ENCODE results near the gene CALM1.
"Not testable (repeated sequence)": the region's sequence is repeated elsewhere in the genome, so short reads cannot be mapped to it uniquely, and the experiment has no call there.

Gene CALM1

GRCh38 chr14:90388982-90389381 is 7.8 kb upstream of the CALM1 start:
- no peak for DNase-seq
- H3K4me2 ChIP-seq (ENCODE audit: low read length): no peak overlapping the region
- H2BK120ac ChIP-seq (ENCODE audit: insufficient read depth, low read length, poor library complexity): no peak overlapping the region
- H3K27ac ChIP-seq (ENCODE audit: low read depth, low read length): no peak overlapping the region
- no peak overlapping the region for H4K91ac ChIP-seq (ENCODE audit: low read depth, low read length)
- peaks cover 2 to 3% of the 10 kb centered on the region in 2 experiments for H3K4me1 ChIP-seq (ENCODE audit: control insufficient read depth in 1 of 2, insufficient read depth in 2 of 2, low read length in 2 of 2)
- no peak overlapping the region for H3K23ac ChIP-seq (ENCODE audit: low read length)
- WGBS (ENCODE audit: extremely low coverage, insufficient coverage, insufficient read length): no CpG with 5 or more reads among the region's 1 CpG
- no peak overlapping the region for H2BK5ac ChIP-seq (ENCODE audit: low read depth, low read length, poor library complexity)
- no peak overlapping the region for H3K4ac ChIP-seq (ENCODE audit: low read depth, low read length)
- no peak overlapping the region for H4K8ac ChIP-seq (ENCODE audit: low read depth, low read length)
- H2AK5ac ChIP-seq (ENCODE audit: low read length): no peak overlapping the region
- H2AFZ ChIP-seq (ENCODE audit: insufficient read depth, low read length, poor library complexity): no peak overlapping the region
- H4K12ac ChIP-seq (ENCODE audit: low read depth, low read length): no peak overlapping the region
- no peak overlapping the region for H3K4me3 ChIP-seq (ENCODE audit: low read depth, low read length)
- no peaks in the 10 kb centered on the region for H3K9me3 ChIP-seq (ENCODE audit: insufficient read depth, low read depth, low read length)
- H3K18ac ChIP-seq (ENCODE audit: low read length): no peak overlapping the region
- no peaks in the 10 kb centered on the region for H3K27me3 ChIP-seq (ENCODE audit: insufficient read depth, low read length)
- H2BK12ac ChIP-seq (ENCODE audit: low read length): no peak overlapping the region
- peaks cover 1% of the 10 kb centered on the region for H3K79me2 ChIP-seq (ENCODE audit: control insufficient read depth, insufficient read depth, low read length, poor library complexity)
- H3K36me3 ChIP-seq (ENCODE audit: control insufficient read depth in 1 of 2, insufficient read depth in 2 of 2, low read length in 2 of 2): no peaks in the 10 kb centered on the region
- H3K14ac ChIP-seq (ENCODE audit: low read length): no peak overlapping the region
- H3K79me1 ChIP-seq (ENCODE audit: low read length): peaks cover 1% of the 10 kb centered on the region
- no peak overlapping the region for H3K9ac ChIP-seq (ENCODE audit: low read length)

- H3K4me2 ChIP-seq (ENCODE audit: low read length): no peak overlapping the region
- H3K23ac ChIP-seq (ENCODE audit: low read length): no peak overlapping the region
- H3K9me3 ChIP-seq (ENCODE audit: insufficient read depth, low read depth, low read length): no peaks in the 10 kb centered on the region
- H2BK5ac ChIP-seq (ENCODE audit: low read depth, low read length, poor library complexity): no peak overlapping the region
- H3K4ac ChIP-seq (ENCODE audit: low read depth, low read length): no peak overlapping the region
- H2AK5ac ChIP-seq (ENCODE audit: low read length): no peak overlapping the region
- H3K14ac ChIP-seq (ENCODE audit: low read length): no peak overlapping the region
- peaks cover 9% of the 10 kb centered on the region for H3K79me1 ChIP-seq (ENCODE audit: low read length)
- no peaks in the 10 kb centered on the region for H3K36me3 ChIP-seq (ENCODE audit: control insufficient read depth in 1 of 2, insufficient read depth in 2 of 2, low read length in 2 of 2)
- H3K27me3 ChIP-seq (ENCODE audit: insufficient read depth, low read length): no peaks in the 10 kb centered on the region
- no peak overlapping the region for H2AFZ ChIP-seq (ENCODE audit: insufficient read depth, low read length, poor library complexity)
- H3K9ac ChIP-seq (ENCODE audit: low read length): no peak overlapping the region
- no peak overlapping the region for H4K8ac ChIP-seq (ENCODE audit: low read depth, low read length)
- H2BK12ac ChIP-seq (ENCODE audit: low read length): no peak overlapping the region
- DNase-seq: no peak
- H2BK120ac ChIP-seq (ENCODE audit: insufficient read depth, low read length, poor library complexity): no peak overlapping the region
- peaks cover 18% of the 10 kb centered on the region for H3K79me2 ChIP-seq (ENCODE audit: control insufficient read depth, insufficient read depth, low read length, poor library complexity)
- peaks cover 0 to 5% of the 10 kb centered on the region in 2 experiments for H3K4me1 ChIP-seq (ENCODE audit: control insufficient read depth in 1 of 2, insufficient read depth in 2 of 2, low read length in 2 of 2)
- H3K18ac ChIP-seq (ENCODE audit: low read length): no peak overlapping the region
- H3K4me3 ChIP-seq (ENCODE audit: low read depth, low read length): no peak overlapping the region
- no peak overlapping the region for H4K12ac ChIP-seq (ENCODE audit: low read depth, low read length)
- no peak overlapping the region for H4K91ac ChIP-seq (ENCODE audit: low read depth, low read length)
- no CpG with 5 or more reads among the region's 3 CpGs for WGBS (ENCODE audit: extremely low coverage, insufficient coverage, insufficient read length)
- H3K27ac ChIP-seq (ENCODE audit: low read depth, low read length): no peak overlapping the region
Observed at GRCh38 chr14:90393966-90394365, 2.9 kb upstream of the CALM1 start.

GRCh38 chr14:90394782-90395181 is 2.0 kb upstream of the CALM1 start:
- not testable (repeated sequence) for H2AK5ac ChIP-seq (ENCODE audit: low read length); H4K91ac ChIP-seq (ENCODE audit: low read depth, low read length); H3K36me3 ChIP-seq (ENCODE audit: control insufficient read depth in 1 of 2, insufficient read depth in 2 of 2, low read length in 2 of 2); H4K8ac ChIP-seq (ENCODE audit: low read depth, low read length); H3K4ac ChIP-seq (ENCODE audit: low read depth, low read length); DNase-seq; H3K9ac ChIP-seq (ENCODE audit: low read length); H3K4me2 ChIP-seq (ENCODE audit: low read length); H2BK12ac ChIP-seq (ENCODE audit: low read length); H3K79me1 ChIP-seq (ENCODE audit: low read length); H3K9me3 ChIP-seq (ENCODE audit: insufficient read depth, low read depth, low read length); H3K4me3 ChIP-seq (ENCODE audit: low read depth, low read length); H3K14ac ChIP-seq (ENCODE audit: low read length); H3K27ac ChIP-seq (ENCODE audit: low read depth, low read length); H2AFZ ChIP-seq (ENCODE audit: insufficient read depth, low read length, poor library complexity); H3K23ac ChIP-seq (ENCODE audit: low read length); H4K12ac ChIP-seq (ENCODE audit: low read depth, low read length); H2BK120ac ChIP-seq (ENCODE audit: insufficient read depth, low read length, poor library complexity); H3K4me1 ChIP-seq (ENCODE audit: control insufficient read depth in 1 of 2, insufficient read depth in 2 of 2, low read length in 2 of 2); H3K27me3 ChIP-seq (ENCODE audit: insufficient read depth, low read length); H2BK5ac ChIP-seq (ENCODE audit: low read depth, low read length, poor library complexity); H3K18ac ChIP-seq (ENCODE audit: low read length)
- no CpG with 5 or more reads among the region's 8 CpGs for WGBS (ENCODE audit: extremely low coverage, insufficient coverage, insufficient read length)
- H3K79me2 ChIP-seq (ENCODE audit: control insufficient read depth, insufficient read depth, low read length, poor library complexity): peaks cover 18% of the 10 kb centered on the region

- Histone ChIP-seq H2AFZ (ENCODE audit: insufficient read depth, low read length, poor library complexity) (peak overlapping the region; percentile 83), H3K9ac (ENCODE audit: low read length) (peak overlapping the region; percentile 85), H3K79me1 (ENCODE audit: low read length) (peaks cover 9% of the 10 kb centered on the region), H4K8ac (ENCODE audit: low read depth, low read length) (no peak overlapping the region), H3K4me3 (ENCODE audit: low read depth, low read length) (peak overlapping the region; percentile 97), H3K4me2 (ENCODE audit: low read length) (peak overlapping the region; percentile 79), H2AK5ac (ENCODE audit: low read length) (no peak overlapping the region), H3K36me3 (ENCODE audit: control insufficient read depth in 1 of 2, insufficient read depth in 2 of 2, low read length in 2 of 2) (peaks cover 10 to 19% of the 10 kb centered on the region in 2 experiments), H3K14ac (ENCODE audit: low read length) (peak overlapping the region; percentile 57), H4K12ac (ENCODE audit: low read depth, low read length) (peak overlapping the region; percentile 76), H2BK5ac (ENCODE audit: low read depth, low read length, poor library complexity) (no peak overlapping the region), H2BK12ac (ENCODE audit: low read length) (no peak overlapping the region), H4K91ac (ENCODE audit: low read depth, low read length) (peak overlapping the region; percentile 70), H3K4ac (ENCODE audit: low read depth, low read length) (peak overlapping the region; percentile 93), H3K9me3 (ENCODE audit: insufficient read depth, low read depth, low read length) (no peaks in the 10 kb centered on the region), H3K79me2 (ENCODE audit: control insufficient read depth, insufficient read depth, low read length, poor library complexity) (peaks cover 18% of the 10 kb centered on the region), H3K27me3 (ENCODE audit: insufficient read depth, low read length) (no peaks in the 10 kb centered on the region), H2BK120ac (ENCODE audit: insufficient read depth, low read length, poor library complexity) (peak overlapping the region; percentile 60), H3K27ac (ENCODE audit: low read depth, low read length) (peak overlapping the region; percentile 66), H3K18ac (ENCODE audit: low read length) (peak overlapping the region; percentile 81), H3K4me1 (ENCODE audit: control insufficient read depth in 1 of 2, insufficient read depth in 2 of 2, low read length in 2 of 2) (peaks cover 0 to 5% of the 10 kb centered on the region in 2 experiments), H3K23ac (ENCODE audit: low read length) (no peak overlapping the region)
- WGBS (ENCODE audit: extremely low coverage, insufficient coverage, insufficient read length): no CpG with 5 or more reads among the region's 89 CpGs
- DNase-seq: peak; percentile 61 to 67
Observed at GRCh38 chr14:90397425-90398314, 841 bp downstream of the CALM1 start.

Measured in trophoblast cell (in vitro differentiated cells and primary cell).